HUES64 (cell line): Measurements from ENCODE around the gene MLLT3.

Experiments used
- H3K27ac ChIP-seq: 2 replicates; pipeline ENCODE4 v1.7.0; 2013; ENCODE audit warnings: low read depth, low read length, inconsistent platforms
- H3K27me3 ChIP-seq: 2 replicates; pipeline ENCODE4 v1.6.1; 2013; ENCODE audit warnings: mild to moderate bottlenecking, low read length; ENCODE audit not compliant: insufficient read depth
- H3K36me3 ChIP-seq: 2 replicates; pipeline ENCODE4 v1.6.1; 2013; ENCODE audit warnings: mild to moderate bottlenecking, low read length; ENCODE audit not compliant: insufficient read depth
- H3K4me1 ChIP-seq: 2 replicates; pipeline ENCODE4 v1.6.1; 2013; ENCODE audit warnings: mild to moderate bottlenecking, low read length, moderate library complexity; ENCODE audit not compliant: insufficient read depth
- H3K4me3 ChIP-seq: 2 replicates; pipeline ENCODE4 v1.5.1; 2013; ENCODE audit warnings: mild to moderate bottlenecking, low read length, moderate library complexity
- H3K9ac ChIP-seq: 2 replicates; pipeline ENCODE4 v1.6.1; 2013; ENCODE audit warnings: mild to moderate bottlenecking, low read depth, low read length
- H3K9me3 ChIP-seq: 2 replicates; pipeline ENCODE4 v1.6.1; 2013; ENCODE audit warnings: low read depth, low read length; ENCODE audit not compliant: insufficient read depth
- WGBS: fragments of 150-250, 120-280 bp; methylation state at CpG from one replicate; pipeline ENCODE4 v1.1.7; 2013; ENCODE audit warnings: missing lambda C conversion rate; 5-methylcytosine and 5-hydroxymethylcytosine counted together

Gene MLLT3

DNA sequence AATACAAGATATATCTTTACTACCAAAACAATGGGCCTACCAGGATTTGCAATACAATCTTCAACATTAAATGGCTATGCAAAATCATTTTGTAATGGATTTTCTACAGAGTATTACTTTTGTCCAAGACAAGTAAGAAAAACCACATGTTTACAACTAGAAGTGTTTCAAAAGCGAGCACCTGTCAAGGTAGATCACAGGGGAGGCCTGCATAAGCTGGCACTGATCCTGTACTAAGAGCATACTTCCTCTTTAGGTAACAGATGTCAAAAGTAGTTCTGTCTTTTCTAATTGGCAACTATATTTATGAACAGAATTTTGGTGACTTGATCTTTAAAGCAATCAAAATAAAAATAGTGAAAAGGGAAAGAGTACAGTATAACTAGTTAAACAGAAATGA lies 249.0 kb downstream of the MLLT3 start:
- Histone ChIP-seq H3K4me1 (no peaks in the 10 kb centered on the region), H3K9ac (no peak overlapping the region), H3K4me3 (no peak overlapping the region), H3K27me3 (no peaks in the 10 kb centered on the region), H3K27ac (no peak overlapping the region), H3K36me3 (no peaks in the 10 kb centered on the region), H3K9me3 (no peaks in the 10 kb centered on the region)
- 96% methylated on average over 1 of the region's 1 CpG for WGBS

DNA sequence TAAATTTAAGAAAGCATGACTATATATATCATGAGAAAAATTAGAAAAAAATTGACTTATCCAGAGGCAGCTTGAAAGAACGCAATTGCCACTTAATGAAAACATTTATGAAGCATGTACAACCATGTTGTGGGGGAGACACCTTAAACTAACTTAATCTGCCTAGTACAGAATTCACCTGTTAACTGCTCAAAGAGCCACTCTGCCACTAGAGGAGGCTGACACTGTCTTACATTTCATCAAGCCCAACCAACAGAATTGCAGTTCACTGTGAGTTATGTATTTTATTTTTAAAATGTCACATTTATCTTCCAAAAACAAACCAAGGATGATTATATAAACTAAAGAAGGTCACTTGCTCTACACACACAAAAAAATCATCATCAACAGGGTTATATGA lies 252.9 kb downstream of the MLLT3 start:
- Histone ChIP-seq H3K4me3 (no peak overlapping the region), H3K36me3 (no peaks in the 10 kb centered on the region), H3K9me3 (no peaks in the 10 kb centered on the region), H3K27me3 (no peaks in the 10 kb centered on the region), H3K27ac (no peak overlapping the region), H3K9ac (no peak overlapping the region), H3K4me1 (no peaks in the 10 kb centered on the region)
- WGBS, result 100% methylated on average over 1 of the region's 1 CpG

DNA sequence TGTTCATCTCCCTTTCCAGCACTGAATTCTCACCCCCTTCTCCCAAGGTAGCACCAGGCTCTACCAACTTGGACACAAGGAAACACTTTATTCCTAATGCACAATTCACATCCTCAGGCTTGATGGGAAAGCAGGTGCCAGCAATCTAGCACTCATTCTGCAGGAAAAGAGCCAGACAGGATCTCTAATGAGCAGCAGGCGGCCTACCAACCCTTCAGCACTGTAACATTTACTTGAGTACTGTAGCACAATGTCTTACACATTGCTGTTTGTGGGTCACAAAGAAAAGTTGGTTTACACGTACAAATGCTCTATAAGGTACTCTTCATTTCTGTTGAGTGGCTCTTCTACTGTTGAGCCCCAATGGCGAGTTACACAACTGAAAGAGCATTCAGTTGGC lies 254.4 kb downstream of the MLLT3 start:
- 92% methylated on average over 3 of the region's 3 CpGs for WGBS
- Histone ChIP-seq H3K4me1 (no peaks in the 10 kb centered on the region), H3K4me3 (no peak overlapping the region)

DNA sequence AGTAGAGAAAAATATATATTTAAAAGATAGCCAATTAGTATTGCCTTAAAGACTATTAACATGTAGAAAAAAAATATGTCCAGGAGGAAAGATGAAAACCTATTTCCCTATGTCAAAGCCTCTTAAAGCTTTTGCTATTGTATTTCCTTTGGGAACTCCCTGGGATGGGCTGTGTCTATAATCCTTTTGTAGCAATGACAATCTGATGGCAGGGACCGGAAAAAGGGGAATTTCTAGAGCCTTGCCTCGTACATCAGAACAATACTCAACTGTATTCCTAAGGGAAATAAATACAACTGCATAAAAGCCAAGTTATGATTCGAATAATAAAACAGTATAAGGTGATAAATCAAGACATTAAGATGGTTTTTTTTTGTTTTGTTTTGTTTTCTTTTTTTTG lies 257.3 kb downstream of the MLLT3 start:
- 92% methylated on average over 3 of the region's 3 CpGs for WGBS
- Histone ChIP-seq H3K4me1 (no peaks in the 10 kb centered on the region), H3K27me3 (no peaks in the 10 kb centered on the region), H3K27ac (no peak overlapping the region), H3K4me3 (no peak overlapping the region), H3K9me3 (no peaks in the 10 kb centered on the region), H3K9ac (no peak overlapping the region), H3K36me3 (no peaks in the 10 kb centered on the region)

More for the DNA sequence above, 254.4 kb downstream of the MLLT3 start:
- H3K27ac ChIP-seq, result no peak overlapping the region
- no peaks in the 10 kb centered on the region for H3K9me3 ChIP-seq
- no peaks in the 10 kb centered on the region for H3K27me3 ChIP-seq
- H3K9ac ChIP-seq, result no peak overlapping the region
- H3K36me3 ChIP-seq, result no peaks in the 10 kb centered on the region

DNA sequence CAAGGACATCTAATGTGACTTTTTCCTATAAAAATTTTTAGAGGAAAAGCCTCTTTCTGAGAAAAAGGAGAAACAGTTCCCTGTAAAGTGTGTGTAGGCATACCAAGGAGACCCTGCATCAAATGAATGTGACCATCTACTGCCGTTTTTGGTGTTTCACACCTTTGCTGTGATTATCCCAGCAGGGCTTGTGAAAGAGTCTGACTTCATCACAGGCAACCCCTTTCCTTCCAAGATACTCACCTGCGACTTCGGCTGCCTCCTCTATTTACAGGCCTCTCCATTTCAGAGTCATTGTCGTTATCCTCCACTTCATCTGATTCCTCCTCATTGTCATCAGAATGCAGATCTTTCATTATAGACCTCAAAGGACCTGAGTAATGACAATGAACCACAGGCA lies 259.1 kb downstream of the MLLT3 start:
- Histone ChIP-seq H3K36me3 (no peaks in the 10 kb centered on the region), H3K27ac (no peak overlapping the region), H3K27me3 (no peaks in the 10 kb centered on the region), H3K9me3 (no peaks in the 10 kb centered on the region), H3K4me3 (no peak overlapping the region), H3K9ac (no peak overlapping the region), H3K4me1 (no peaks in the 10 kb centered on the region)
- 81% methylated on average over 4 of the region's 4 CpGs for WGBS

DNA sequence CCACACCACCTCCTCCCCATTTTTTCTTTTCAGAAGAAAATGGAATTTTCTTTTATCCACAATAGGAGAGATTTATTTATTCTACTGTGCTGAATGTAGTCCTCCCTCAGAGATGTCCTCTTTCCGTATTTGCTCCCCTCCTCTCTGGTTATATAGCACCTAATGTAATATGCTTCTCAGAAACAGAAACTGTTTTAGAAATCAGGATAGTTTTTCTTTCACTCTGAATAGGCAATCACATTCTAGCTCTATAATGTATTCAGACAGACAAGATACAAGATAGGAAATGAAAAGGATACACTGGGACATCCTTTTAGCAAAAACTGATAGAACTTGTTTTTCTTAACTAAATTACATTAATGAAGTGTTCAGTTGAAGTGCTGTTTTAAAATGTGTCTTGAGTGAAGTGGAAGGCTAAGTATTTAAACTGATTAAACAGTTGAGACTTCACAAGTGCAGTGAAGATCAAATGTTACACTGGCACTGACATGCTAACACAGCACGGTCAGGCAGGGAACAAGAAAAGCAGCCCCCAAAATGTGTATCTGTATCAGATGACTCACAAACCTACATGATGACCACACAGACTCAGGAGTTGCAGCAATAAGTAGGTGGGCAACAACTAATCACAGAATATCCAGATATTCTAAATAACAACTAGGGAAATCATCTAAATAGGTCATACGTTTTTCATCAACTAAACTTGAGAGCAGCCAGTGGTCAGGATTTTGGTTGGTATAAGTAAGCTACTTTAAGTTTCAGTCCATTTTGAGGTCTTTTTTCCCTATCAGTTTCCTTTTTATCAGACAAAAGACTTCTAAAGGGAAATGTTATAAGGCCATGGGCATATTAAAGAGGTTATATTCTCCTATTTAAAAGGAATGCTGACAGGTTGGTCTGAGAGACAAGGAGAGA lies 260.4 kb downstream of the MLLT3 start:
- peaks cover 7% of the 10 kb centered on the region for H3K4me1 ChIP-seq
- H3K36me3 ChIP-seq, result no peaks in the 10 kb centered on the region
- no peaks in the 10 kb centered on the region for H3K27me3 ChIP-seq
- H3K9ac ChIP-seq, result no peak overlapping the region
- H3K4me3 ChIP-seq, result no peak overlapping the region
- H3K27ac ChIP-seq, result no peak overlapping the region
- WGBS, result 96% methylated on average over 2 of the region's 3 CpGs
- no peaks in the 10 kb centered on the region for H3K9me3 ChIP-seq

DNA sequence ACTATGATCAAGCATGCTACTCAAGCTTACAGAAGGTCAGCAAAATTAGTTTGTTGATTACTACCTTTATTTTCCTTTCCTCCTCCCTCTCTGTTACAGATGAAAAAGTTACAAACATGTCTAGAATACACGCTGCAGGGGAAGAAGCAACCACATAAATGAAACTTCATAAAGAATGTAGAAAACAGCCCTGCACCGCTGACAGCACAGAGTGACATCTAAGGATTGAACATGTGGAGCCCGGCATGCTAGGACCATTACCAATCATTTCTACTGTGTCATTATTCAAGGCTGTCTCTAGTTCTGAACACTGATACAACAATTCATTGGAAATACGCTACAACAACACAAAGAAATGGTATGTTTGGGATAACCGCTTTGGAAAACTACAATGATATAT lies 261.1 kb downstream of the MLLT3 start:
- Histone ChIP-seq H3K27ac (no peak overlapping the region), H3K27me3 (no peaks in the 10 kb centered on the region), H3K4me1 (peaks cover 13% of the 10 kb centered on the region), H3K4me3 (no peak overlapping the region), H3K9ac (no peak overlapping the region), H3K9me3 (no peaks in the 10 kb centered on the region), H3K36me3 (no peaks in the 10 kb centered on the region)
- 97% methylated on average over 3 of the region's 5 CpGs for WGBS

DNA sequence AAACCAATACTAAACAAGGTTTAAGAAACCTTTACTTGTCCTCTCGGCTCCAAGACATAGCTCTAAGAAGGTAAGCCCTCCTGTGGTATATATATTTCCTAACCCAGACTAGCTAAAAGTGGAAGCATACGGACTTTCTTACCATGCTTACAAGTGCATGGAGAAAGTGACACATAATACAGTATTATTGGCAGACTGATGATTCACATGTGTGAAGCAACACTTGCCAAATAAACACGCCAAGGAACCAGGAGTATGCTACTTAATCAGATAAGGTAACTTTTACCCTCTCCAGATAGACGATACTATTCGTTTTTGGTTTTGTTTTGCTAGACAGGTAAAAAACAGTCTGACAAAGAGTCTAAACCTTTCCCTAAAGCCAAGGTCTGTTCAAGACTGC lies 264.1 kb downstream of the MLLT3 start:
- Histone ChIP-seq H3K36me3 (no peaks in the 10 kb centered on the region), H3K27me3 (no peaks in the 10 kb centered on the region), H3K9ac (no peak overlapping the region), H3K27ac (no peak overlapping the region), H3K9me3 (no peaks in the 10 kb centered on the region), H3K4me3 (no peak overlapping the region), H3K4me1 (peaks cover 29% of the 10 kb centered on the region)
- 97% methylated on average over 5 of the region's 5 CpGs for WGBS

DNA sequence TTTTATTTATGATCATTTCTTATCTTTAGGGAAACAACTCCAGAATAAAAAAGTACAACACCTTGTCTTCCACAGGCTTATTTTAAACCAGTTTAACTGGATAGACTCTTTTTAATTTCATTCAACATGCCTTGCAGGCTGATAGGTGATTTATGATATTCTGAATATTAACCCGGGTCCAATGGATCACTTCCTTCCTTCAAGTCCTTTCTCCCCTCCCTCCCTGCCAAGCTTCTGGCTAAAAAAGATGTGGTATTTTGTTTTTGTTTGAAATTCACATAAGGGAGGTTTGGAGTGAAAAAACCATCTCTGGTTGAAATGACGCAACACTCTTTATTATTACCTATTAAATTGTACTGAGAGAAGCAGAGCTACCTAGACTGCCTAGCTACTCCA lies 265.3 kb downstream of the MLLT3 start:
- H3K36me3 ChIP-seq, result no peaks in the 10 kb centered on the region
- no peak overlapping the region for H3K27ac ChIP-seq
- peaks cover 32% of the 10 kb centered on the region for H3K4me1 ChIP-seq
- no CpG with 5 or more reads among the region's 2 CpGs for WGBS
- H3K27me3 ChIP-seq, result no peaks in the 10 kb centered on the region
- peak overlapping the region; percentile 42; the same call in 1 of the 2 replicates for H3K4me3 ChIP-seq
- H3K9ac ChIP-seq, result no peak overlapping the region
- H3K9me3 ChIP-seq, result no peaks in the 10 kb centered on the region

DNA sequence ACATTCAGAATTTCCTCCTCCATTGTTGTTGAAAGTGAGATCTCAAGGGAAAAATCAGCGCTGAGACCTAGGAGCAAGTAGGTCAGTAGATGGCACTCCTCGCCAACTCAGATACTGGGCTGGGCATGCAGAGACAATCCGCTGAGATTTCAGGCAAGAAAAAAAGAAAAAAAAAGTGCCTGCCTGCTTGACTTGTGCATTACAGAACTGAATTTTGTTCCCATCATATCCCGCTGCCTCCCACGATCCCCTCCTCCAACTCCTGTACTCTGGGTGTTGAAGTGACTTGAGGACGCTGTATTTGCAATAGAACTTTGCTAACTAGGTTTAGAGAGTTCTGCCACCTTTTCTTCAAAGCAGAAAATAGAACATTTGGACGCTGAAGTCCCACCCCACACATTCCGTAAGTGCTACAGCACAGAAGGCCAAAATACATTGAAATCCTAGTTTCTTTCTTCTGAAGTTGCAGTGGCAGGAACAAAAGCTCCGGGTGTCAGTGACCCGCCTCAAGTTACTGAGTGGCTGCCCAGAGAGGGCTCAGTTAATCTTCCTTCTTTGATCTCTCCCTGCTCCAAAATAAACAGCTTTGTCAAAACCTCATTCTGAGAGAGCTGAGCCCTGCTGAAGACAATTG lies 265.8 kb downstream of the MLLT3 start:
- H3K4me1 ChIP-seq, result peaks cover 32% of the 10 kb centered on the region
- no peaks in the 10 kb centered on the region for H3K27me3 ChIP-seq
- peak overlapping the region; percentile 45; the same call in 1 of the 2 replicates for H3K9ac ChIP-seq
- H3K9me3 ChIP-seq, result no peaks in the 10 kb centered on the region
- H3K4me3 ChIP-seq, result peak overlapping the region; percentile 42
- H3K27ac ChIP-seq, result peak overlapping the region; percentile 48; the same call in 1 of the 2 replicates
- no peaks in the 10 kb centered on the region for H3K36me3 ChIP-seq
- 3% methylated on average over 10 of the region's 10 CpGs for WGBS

DNA sequence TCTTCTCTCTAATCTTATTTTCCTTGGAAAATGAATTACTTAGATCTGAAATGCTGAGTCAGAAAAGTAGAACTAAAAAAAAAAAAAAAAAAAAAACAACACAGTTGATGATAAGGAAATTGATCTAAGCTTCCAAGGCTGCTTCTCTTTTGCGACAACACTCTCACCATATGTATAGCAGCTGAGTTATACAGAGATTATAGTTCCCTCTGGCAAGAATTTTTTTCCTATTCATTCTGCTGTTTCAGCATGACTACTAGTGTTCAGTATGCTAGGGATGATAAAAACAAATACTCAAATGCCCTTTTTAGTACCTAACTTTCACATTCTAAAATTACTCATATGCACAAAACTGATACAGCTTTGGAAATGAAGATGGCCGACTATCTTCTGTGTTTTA lies 267.3 kb downstream of the MLLT3 start:
- no peaks in the 10 kb centered on the region for H3K36me3 ChIP-seq
- WGBS, result 89% methylated on average over 1 of the region's 2 CpGs
- H3K9me3 ChIP-seq, result no peaks in the 10 kb centered on the region
- H3K4me3 ChIP-seq, result no peak overlapping the region
- no peak overlapping the region for H3K27ac ChIP-seq
- no peaks in the 10 kb centered on the region for H3K27me3 ChIP-seq
- H3K4me1 ChIP-seq, result peaks cover 35% of the 10 kb centered on the region
- no peak overlapping the region for H3K9ac ChIP-seq
